ENCODE data around the gene GLYR1. TPM values are rescaled to one million over a fixed set of nuclear protein-coding genes. Genes with fewer than 3 reads are reported as not detected.

GLYR1 gene
- total RNA-seq, 1 experiment from 2014 or later = 30.6 TPM

- CTCF ChIA-PET = interaction anchor here (0.7 to 0.8 kb wide), 2 partner anchors 32 to 274 kb away, joined by 3 read pairs; no protein-coding TSS in a partner anchor
- no peaks in the 10 kb centered on the region for H3K9me3 ChIP-seq (ENCODE audit: low read length)
Observed at GRCh38 chr16:4769306-4769638, 77.8 kb downstream of the GLYR1 start.

GRCh38 chr16:4768549-4769305 lies 78.4 kb downstream of the GLYR1 start:
- POLR2A ChIA-PET (ENCODE audit: unreplicated experiment) = no interaction called here
- CTCF ChIA-PET = interaction anchor here (0.7 to 0.8 kb wide), 2 partner anchors 33 to 274 kb away, joined by 3 read pairs; no protein-coding TSS in a partner anchor

More at GRCh38 chr16:4769306-4769638, 77.8 kb downstream of the GLYR1 start:
- Histone ChIP-seq H3K79me2 (ENCODE audit: low read length) (peaks cover 20% of the 10 kb centered on the region), H3F3A (ENCODE audit: low read length, unreplicated experiment) (no peaks in the 10 kb centered on the region), H3K36me3 (ENCODE audit: low read depth, low read length) (no peaks in the 10 kb centered on the region), H3K27ac (ENCODE audit: low read length) (no peak overlapping the region), H4K20me1 (ENCODE audit: low read length) (no peaks in the 10 kb centered on the region), H2AFZ (ENCODE audit: low read length) (peak overlapping the region; percentile 85), H3K4me1 (ENCODE audit: insufficient read depth, low read length) (peaks cover 15% of the 10 kb centered on the region), H3K27me3 (ENCODE audit: low read length) (no peaks in the 10 kb centered on the region), H3K4me3 (ENCODE audit: low read length) (peak overlapping the region; percentile 64), H3K9me2 (replicated peaks; ENCODE audit: low read length) (no peaks in the 10 kb centered on the region), H3K4me2 (ENCODE audit: low read length) (peak overlapping the region; percentile 92), H3K9ac (ENCODE audit: low read length) (no peak overlapping the region)
- BruUV-seq (replicated peaks) = no TSS peak
- DNase-seq (no peak), ATAC-seq (no peak)
- POLR2A ChIA-PET (ENCODE audit: unreplicated experiment) = no interaction called here
- intact Hi-C loops (cut with micrococcal nuclease) = no loop called here
- no peak for TF ChIP-seq EZH2 (IDR thresholded peaks at IDR 0.05; ENCODE audit: low read length, unreplicated experiment)
- TF ChIP-seq CTCF (conservative IDR thresholded peaks at IDR 0.05; ENCODE audit: low read depth, low read length) = no peak
- TF ChIP-seq EZH2phosphoT487 (IDR thresholded peaks at IDR 0.05; ENCODE audit: borderline replicate concordance, low read length) = no peak

More at GRCh38 chr16:4768549-4769305, 78.4 kb downstream of the GLYR1 start:
- TSS peak; percentile 52 for BruUV-seq (replicated peaks)
- TF ChIP-seq CTCF (conservative IDR thresholded peaks at IDR 0.05; ENCODE audit: low read depth, low read length) (no peak), EZH2 (IDR thresholded peaks at IDR 0.05; ENCODE audit: low read length, unreplicated experiment) (no peak), EZH2phosphoT487 (IDR thresholded peaks at IDR 0.05; ENCODE audit: borderline replicate concordance, low read length) (no peak)
- Histone ChIP-seq H2AFZ (ENCODE audit: low read length) (peak overlapping the region; percentile 85), H3K27me3 (ENCODE audit: low read length) (no peaks in the 10 kb centered on the region), H3K4me2 (ENCODE audit: low read length) (peak overlapping the region; percentile 92), H3K36me3 (ENCODE audit: low read depth, low read length) (no peaks in the 10 kb centered on the region), H3K9me2 (replicated peaks; ENCODE audit: low read length) (no peaks in the 10 kb centered on the region), H3K4me1 (ENCODE audit: insufficient read depth, low read length) (peaks cover 15% of the 10 kb centered on the region), H4K20me1 (ENCODE audit: low read length) (no peaks in the 10 kb centered on the region), H3K79me2 (ENCODE audit: low read length) (peaks cover 20% of the 10 kb centered on the region), H3F3A (ENCODE audit: low read length, unreplicated experiment) (no peaks in the 10 kb centered on the region), H3K27ac (ENCODE audit: low read length) (peak overlapping the region; percentile 41), H3K4me3 (ENCODE audit: low read length) (peak overlapping the region; percentile 64), H3K9me3 (ENCODE audit: low read length) (no peaks in the 10 kb centered on the region), H3K9ac (ENCODE audit: low read length) (peak overlapping the region; percentile 56)
- DNase-seq (peak; percentile 91), ATAC-seq (peak; percentile 89)
- intact Hi-C loops (cut with micrococcal nuclease) = no loop called here

Measured in PC-3 (cell line).